Astrocyte (in vitro differentiated cells and primary cell): ENCODE results near the gene BTN3A1. TPM values are rescaled to one million over a fixed set of nuclear protein-coding genes. Genes with fewer than 3 reads are reported as not detected.

ENCODE experiments used
- DNase-seq: peaks from one replicate; pipeline ENCODE4 v3.0.0-alpha.2; 2010; ENCODE audit warnings: low read depth
- FAIRE-seq: peaks from 2 replicates; lab custom pipeline; 2011; peaks lifted over from hg19 to GRCh38; lab: Jason Lieb, UNC
- H2AFZ ChIP-seq: 2 replicates; pipeline ENCODE4 v1.6.0; 2012; ENCODE audit warnings: low read depth, low read length, inconsistent platforms
- H3K27ac ChIP-seq: 2 replicates; pipeline ENCODE4 v1.5.1; 2011; ENCODE audit warnings: low read depth, low read length, inconsistent platforms
- H3K27me3 ChIP-seq: 2 replicates; pipeline ENCODE4 v1.6.0; 2011; ENCODE audit warnings: low read length, inconsistent platforms; ENCODE audit not compliant: insufficient read depth
- H3K36me3 ChIP-seq: 2 replicates; pipeline ENCODE4 v1.5.1; 2011; ENCODE audit warnings: low read length, inconsistent platforms; ENCODE audit not compliant: insufficient read depth
- H3K4me1 ChIP-seq: 2 replicates; pipeline ENCODE4 v1.5.1; 2011; ENCODE audit warnings: low read length, inconsistent platforms; ENCODE audit not compliant: insufficient read depth
- H3K4me2 ChIP-seq: 2 replicates; pipeline ENCODE4 v1.6.0; 2012; ENCODE audit warnings: low read length, inconsistent platforms
- H3K4me3 ChIP-seq: 2 replicates; pipeline ENCODE4 v1.5.1; 2011; ENCODE audit warnings: low read depth, mild to moderate bottlenecking, low read length, inconsistent platforms; ENCODE audit not compliant: insufficient read depth
- H3K79me2 ChIP-seq: 2 replicates; pipeline ENCODE4 v1.6.0; 2012; ENCODE audit warnings: mild to moderate bottlenecking, low read length, inconsistent platforms; ENCODE audit not compliant: insufficient read depth
- H3K9ac ChIP-seq: 2 replicates; pipeline ENCODE4 v1.6.0; 2012; ENCODE audit warnings: mild to moderate bottlenecking, low read length, inconsistent platforms
- H3K9me3 ChIP-seq: 2 replicates; pipeline ENCODE4 v1.5.1; 2012; ENCODE audit warnings: low read depth, mild to moderate bottlenecking, low read length, inconsistent platforms; ENCODE audit not compliant: insufficient read depth
- H4K20me1 ChIP-seq: 2 replicates; pipeline ENCODE4 v1.6.0; 2012; ENCODE audit warnings: low read length, inconsistent platforms; ENCODE audit not compliant: insufficient read depth
- H3K27ac Mint-ChIP-seq: one replicate; pipeline ENCODE4 v1.8.0; 2021; ENCODE audit warnings: mild to moderate bottlenecking, mixed read lengths; ENCODE audit not compliant: unreplicated experiment
- H3K27me3 Mint-ChIP-seq: one replicate; pipeline ENCODE4 v1.8.0; 2021; ENCODE audit warnings: low read depth, mixed read lengths; ENCODE audit not compliant: unreplicated experiment
- H3K36me3 Mint-ChIP-seq: one replicate; pipeline ENCODE4 v1.8.0; 2021; ENCODE audit warnings: low read depth, mixed read lengths; ENCODE audit not compliant: unreplicated experiment
- H3K4me1 Mint-ChIP-seq: one replicate; pipeline ENCODE4 v1.8.0; 2021; ENCODE audit warnings: low read depth, mixed read lengths; ENCODE audit not compliant: unreplicated experiment
- H3K4me3 Mint-ChIP-seq: one replicate; pipeline ENCODE4 v1.8.0; 2021; ENCODE audit warnings: mild to moderate bottlenecking, moderate library complexity, mixed read lengths; ENCODE audit not compliant: unreplicated experiment
- H3K9me3 Mint-ChIP-seq: one replicate; pipeline ENCODE4 v1.8.0; 2021; ENCODE audit warnings: mild to moderate bottlenecking, mixed read lengths; ENCODE audit not compliant: unreplicated experiment
- CTCF ChIP-seq: IDR thresholded peaks from 2 replicates; pipeline ENCODE4 v1.5.1; 2011; ENCODE audit warnings: low read depth, mild to moderate bottlenecking, inconsistent platforms, low read length, moderate library complexity; ENCODE audit not compliant: insufficient read depth
- EZH2 ChIP-seq: IDR thresholded peaks from 2 replicates; pipeline ENCODE4 v1.6.1; 2012; ENCODE audit warnings: mild to moderate bottlenecking, low read length, inconsistent platforms; ENCODE audit not compliant: insufficient read depth
- total RNA-seq: library from RNA; stranded (reverse); gene quantifications from 2 replicates; pipeline ENCODE4 v1.2.1, GENCODE V29; 2021

Gene BTN3A1
- total RNA-seq, 1 donor from 2014 or later: 22.2 TPM

DNA sequence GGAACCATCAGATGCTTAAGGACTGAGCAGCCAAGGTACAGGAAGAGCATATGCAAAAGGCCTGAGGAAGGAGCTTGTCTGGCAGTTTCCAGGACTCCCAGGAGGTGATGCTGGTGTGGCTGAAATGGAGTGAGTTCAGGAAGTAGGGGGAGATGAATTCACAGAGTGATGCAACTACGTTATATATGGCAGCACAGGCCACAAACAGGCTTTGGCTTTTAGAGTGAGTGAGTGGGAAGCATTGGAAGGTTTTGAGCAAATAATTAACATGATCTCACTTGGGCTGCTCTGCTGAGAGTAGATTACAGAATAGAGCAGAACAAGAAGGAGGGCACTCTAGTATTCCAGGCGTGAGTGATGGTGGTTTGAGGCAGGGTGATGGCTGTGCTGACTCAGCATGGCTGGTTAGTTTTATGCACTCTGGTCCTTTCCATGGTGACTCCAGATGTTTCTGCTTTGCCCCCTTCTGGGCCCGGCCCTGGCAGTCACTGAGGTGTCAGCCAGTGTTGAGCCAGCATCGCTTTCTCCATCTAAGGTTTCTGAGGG lies 12.7 kb upstream of the BTN3A1 start:
- Histone ChIP-seq H3K4me1 (peaks cover 15% of the 10 kb centered on the region), H2AFZ (no peak overlapping the region), H3K27ac (no peak overlapping the region), H3K79me2 (no peaks in the 10 kb centered on the region), H4K20me1 (no peaks in the 10 kb centered on the region), H3K36me3 (peaks cover 5% of the 10 kb centered on the region), H3K27me3 (no peaks in the 10 kb centered on the region), H3K4me3 (no peak overlapping the region), H3K9ac (no peak overlapping the region), H3K9me3 (no peaks in the 10 kb centered on the region), H3K4me2 (no peak overlapping the region)
- no peak for DNase-seq
- Mint-ChIP-seq H3K27ac (peak overlapping the region; percentile 3), H3K36me3 (peaks cover 21% of the 10 kb centered on the region), H3K4me3 (no peak overlapping the region), H3K9me3 (no peaks in the 10 kb centered on the region), H3K27me3 (no peaks in the 10 kb centered on the region), H3K4me1 (peaks cover 25% of the 10 kb centered on the region)
- no peak for TF ChIP-seq EZH2
- no peak for TF ChIP-seq CTCF
- FAIRE-seq: no peak

- Histone ChIP-seq H3K4me2 (no peak overlapping the region), H2AFZ (no peak overlapping the region), H3K4me1 (peaks cover 18% of the 10 kb centered on the region), H3K27ac (no peak overlapping the region), H3K4me3 (no peak overlapping the region), H3K79me2 (no peaks in the 10 kb centered on the region), H3K9me3 (no peaks in the 10 kb centered on the region), H3K36me3 (peaks cover 5% of the 10 kb centered on the region), H4K20me1 (no peaks in the 10 kb centered on the region), H3K27me3 (no peaks in the 10 kb centered on the region), H3K9ac (no peak overlapping the region)
- DNase-seq: no peak
- no peak for TF ChIP-seq EZH2
- no peak for TF ChIP-seq CTCF
- Mint-ChIP-seq H3K4me1 (peaks cover 34% of the 10 kb centered on the region), H3K4me3 (no peak overlapping the region), H3K9me3 (no peaks in the 10 kb centered on the region), H3K27me3 (no peaks in the 10 kb centered on the region), H3K27ac (no peak overlapping the region), H3K36me3 (peaks cover 17% of the 10 kb centered on the region)
- no peak for FAIRE-seq
These were observed 11.5 kb upstream of the BTN3A1 start for GRCh38 chr6:26390531-26390930.

GRCh38 chr6:26392932-26393636 lies 9.0 kb upstream of the BTN3A1 start:
- Mint-ChIP-seq H3K27ac (peak overlapping the region; percentile 28), H3K36me3 (peaks cover 14% of the 10 kb centered on the region)
- H3K9me3 ChIP-seq: no peaks in the 10 kb centered on the region

More at GRCh38 chr6:26392932-26393636, 9.0 kb upstream of the BTN3A1 start:
- H3K4me2 ChIP-seq: no peak overlapping the region
- no peaks in the 10 kb centered on the region for H3K79me2 ChIP-seq
- H3K27me3 ChIP-seq: no peaks in the 10 kb centered on the region
- TF ChIP-seq CTCF (no peak), EZH2 (no peak)
- FAIRE-seq (no peak), DNase-seq (no peak)
- H3K4me1 Mint-ChIP-seq: peaks cover 36% of the 10 kb centered on the region
- no peak overlapping the region for H2AFZ ChIP-seq
- no peak overlapping the region for H3K9ac ChIP-seq
- H3K4me3 ChIP-seq: no peak overlapping the region
- peaks cover 12% of the 10 kb centered on the region for H3K4me1 ChIP-seq
- no peak overlapping the region for H3K27ac ChIP-seq
- H3K27me3 Mint-ChIP-seq: no peaks in the 10 kb centered on the region
- H3K36me3 ChIP-seq: peaks cover 5% of the 10 kb centered on the region
- H4K20me1 ChIP-seq: no peaks in the 10 kb centered on the region
- H3K9me3 Mint-ChIP-seq: no peaks in the 10 kb centered on the region
- H3K4me3 Mint-ChIP-seq: no peak overlapping the region
